HUES48 (cell line): ENCODE data around the gene MOAP1.
"Not testable (repeated sequence)": the region's sequence is repeated elsewhere in the genome, so short reads cannot be mapped to it uniquely, and the experiment has no call there.

ENCODE experiments used
- H3K27ac ChIP-seq: one replicate; pipeline ENCODE4 v1.7.0; 2013; ENCODE audit warnings: low read depth, low read length, inconsistent platforms
- H3K27me3 ChIP-seq: 2 replicates; pipeline ENCODE4 v1.6.1; 2013; ENCODE audit warnings: mild to moderate bottlenecking, low read length; ENCODE audit not compliant: control insufficient read depth, insufficient read depth
- H3K36me3 ChIP-seq: 2 replicates; pipeline ENCODE4 v1.6.1; 2013; ENCODE audit warnings: low read length; ENCODE audit not compliant: control insufficient read depth, insufficient read depth
- H3K4me1 ChIP-seq: 2 replicates; pipeline ENCODE4 v1.6.1; 2013; ENCODE audit warnings: mild to moderate bottlenecking, low read length; ENCODE audit not compliant: control insufficient read depth, insufficient read depth
- H3K4me3 ChIP-seq: 2 replicates; pipeline ENCODE4 v1.5.1; 2013; ENCODE audit warnings: mild to moderate bottlenecking, low read depth, low read length
- H3K9ac ChIP-seq: 2 replicates; pipeline ENCODE4 v1.6.1; 2013; ENCODE audit warnings: mild to moderate bottlenecking, low read depth, low read length, moderate library complexity
- H3K9me3 ChIP-seq: 2 replicates; pipeline ENCODE4 v1.6.1; 2013; ENCODE audit warnings: low read length; ENCODE audit not compliant: control insufficient read depth, insufficient read depth

MOAP1 gene

DNA sequence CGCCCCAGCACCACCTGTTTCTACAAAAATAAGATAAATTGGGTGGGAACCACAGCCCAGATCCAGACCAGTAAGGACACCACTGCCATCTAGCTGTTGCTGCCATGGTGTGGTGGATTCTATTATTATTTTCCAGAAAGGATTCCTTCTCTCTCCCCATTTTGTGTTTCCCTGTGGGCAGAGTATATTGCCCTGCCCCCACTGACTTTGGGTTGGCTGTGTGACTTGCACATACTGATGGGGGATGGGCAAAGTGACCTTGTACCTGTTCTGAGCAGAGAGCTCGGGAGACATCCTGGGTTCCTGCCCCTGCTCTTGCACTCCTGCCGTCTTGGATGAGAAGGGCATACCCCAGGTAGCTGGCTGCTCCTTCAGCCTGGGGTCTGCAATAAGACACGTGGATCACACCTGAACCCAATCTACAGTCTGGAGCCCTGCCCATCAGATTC lies 24.3 kb downstream of the MOAP1 start:
- no peaks in the 10 kb centered on the region for H3K36me3 ChIP-seq
- no peaks in the 10 kb centered on the region for H3K27me3 ChIP-seq
- H3K4me3 ChIP-seq: no peak overlapping the region
- no peaks in the 10 kb centered on the region for H3K9me3 ChIP-seq
- no peak overlapping the region for H3K27ac ChIP-seq
- H3K9ac ChIP-seq: no peak overlapping the region
- H3K4me1 ChIP-seq: peaks cover 4% of the 10 kb centered on the region; the same call in 1 of the 2 replicates

- H3K4me3 ChIP-seq, H3K9me3 ChIP-seq, H3K27me3 ChIP-seq, H3K4me1 ChIP-seq, H3K9ac ChIP-seq, H3K27ac ChIP-seq, H3K36me3 ChIP-seq: not testable (repeated sequence)
Measured at GRCh38 chr14:93159625-93160352, 24.9 kb downstream of the MOAP1 start.

DNA sequence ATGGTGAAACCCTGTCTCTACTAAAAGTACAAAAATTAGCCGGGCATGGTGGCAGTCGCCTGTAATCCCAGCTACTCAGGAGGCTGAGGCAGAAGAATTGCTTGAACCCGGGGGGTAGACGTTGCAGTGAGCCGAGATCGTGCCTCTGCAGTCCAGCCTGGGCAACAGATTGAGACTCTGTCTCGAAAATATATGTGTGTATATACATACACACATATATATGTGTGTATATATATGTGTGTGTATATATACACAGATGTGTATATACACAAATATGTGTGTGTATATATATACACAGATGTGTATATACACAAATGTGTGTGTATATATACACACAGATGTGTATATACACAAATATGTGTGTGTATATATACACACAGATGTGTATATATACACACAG lies 26.3 kb downstream of the MOAP1 start:
- H3K9me3 ChIP-seq, H3K9ac ChIP-seq, H3K36me3 ChIP-seq, H3K27ac ChIP-seq, H3K4me1 ChIP-seq, H3K4me3 ChIP-seq, H3K27me3 ChIP-seq: not testable (repeated sequence)

- Histone ChIP-seq H3K27me3 (no peaks in the 10 kb centered on the region), H3K27ac (no peak overlapping the region), H3K36me3 (no peaks in the 10 kb centered on the region), H3K4me3 (no peak overlapping the region), H3K9ac (no peak overlapping the region), H3K4me1 (peaks cover 4% of the 10 kb centered on the region; the same call in 1 of the 2 replicates), H3K9me3 (no peaks in the 10 kb centered on the region)
Measured at GRCh38 chr14:93156693-93157369, 27.9 kb downstream of the MOAP1 start.

GRCh38 chr14:93155667-93156066 lies 29.0 kb downstream of the MOAP1 start:
- H3K27ac ChIP-seq: no peak overlapping the region
- no peaks in the 10 kb centered on the region for H3K27me3 ChIP-seq
- no peaks in the 10 kb centered on the region for H3K9me3 ChIP-seq
- H3K4me1 ChIP-seq: peaks cover 4% of the 10 kb centered on the region; the same call in 1 of the 2 replicates
- H3K9ac ChIP-seq: no peak overlapping the region
- H3K4me3 ChIP-seq: no peak overlapping the region
- no peaks in the 10 kb centered on the region for H3K36me3 ChIP-seq

- no peaks in the 10 kb centered on the region for H3K4me1 ChIP-seq
Measured at GRCh38 chr14:93153121-93153520, 31.6 kb downstream of the MOAP1 start.

DNA sequence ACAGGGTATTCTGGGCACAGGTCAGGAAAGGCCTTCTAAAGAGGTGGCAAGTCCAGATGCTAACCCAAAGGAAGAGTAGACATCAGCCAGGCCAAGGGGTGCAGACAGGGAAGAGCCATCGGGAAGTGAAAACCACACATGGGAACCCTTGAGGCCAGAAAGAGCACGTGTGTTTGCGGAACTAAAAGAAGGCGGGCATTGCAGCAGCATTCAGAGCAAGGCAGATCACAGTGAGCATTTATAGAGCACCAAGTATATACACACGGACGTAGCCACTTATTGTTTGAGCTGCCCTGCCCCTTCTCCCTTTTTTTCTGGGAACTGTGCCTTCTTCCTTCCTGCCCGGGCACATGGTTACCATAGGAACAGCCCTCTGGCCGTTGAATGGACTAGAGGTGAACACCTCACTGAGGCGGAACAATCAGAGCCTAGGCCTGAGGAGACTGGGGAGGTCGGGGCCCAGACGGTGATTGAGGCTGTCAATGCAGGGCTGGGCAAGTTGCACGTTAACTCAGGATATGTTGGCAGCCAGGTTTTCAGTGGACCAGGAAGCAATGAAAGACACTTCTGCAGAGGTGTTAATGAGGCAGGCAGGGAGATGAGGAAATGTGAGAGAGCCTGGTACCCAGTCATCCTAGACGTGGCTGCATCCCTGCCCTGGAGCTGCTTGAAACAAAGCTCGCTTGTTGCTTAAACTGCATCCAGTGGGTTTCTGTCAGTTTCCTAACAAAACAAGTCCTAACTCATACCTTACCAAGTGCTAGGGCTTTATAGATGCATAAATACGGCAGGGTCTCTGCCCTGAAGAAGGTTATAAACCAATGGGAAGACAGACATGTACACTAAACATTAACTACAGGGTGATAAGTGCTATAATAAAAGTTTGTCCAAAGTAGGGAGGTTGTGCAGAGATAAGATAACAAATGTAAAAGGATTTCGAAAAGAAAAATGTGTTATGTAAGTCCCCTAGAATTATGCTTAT lies 34.2 kb downstream of the MOAP1 start:
- Histone ChIP-seq H3K36me3 (no peaks in the 10 kb centered on the region), H3K27ac (no peak overlapping the region), H3K4me1 (no peaks in the 10 kb centered on the region), H3K27me3 (no peaks in the 10 kb centered on the region), H3K9me3 (no peaks in the 10 kb centered on the region), H3K4me3 (no peak overlapping the region), H3K9ac (no peak overlapping the region)

More at GRCh38 chr14:93153121-93153520, 31.6 kb downstream of the MOAP1 start:
- Histone ChIP-seq H3K36me3 (no peaks in the 10 kb centered on the region), H3K9me3 (no peaks in the 10 kb centered on the region), H3K9ac (no peak overlapping the region), H3K4me3 (no peak overlapping the region), H3K27ac (no peak overlapping the region), H3K27me3 (no peaks in the 10 kb centered on the region)

GRCh38 chr14:93148979-93149378 lies 35.7 kb downstream of the MOAP1 start:
- Histone ChIP-seq H3K9ac (no peak overlapping the region), H3K4me3 (no peak overlapping the region), H3K27me3 (no peaks in the 10 kb centered on the region), H3K27ac (no peak overlapping the region), H3K9me3 (no peaks in the 10 kb centered on the region), H3K4me1 (no peaks in the 10 kb centered on the region), H3K36me3 (no peaks in the 10 kb centered on the region)

DNA sequence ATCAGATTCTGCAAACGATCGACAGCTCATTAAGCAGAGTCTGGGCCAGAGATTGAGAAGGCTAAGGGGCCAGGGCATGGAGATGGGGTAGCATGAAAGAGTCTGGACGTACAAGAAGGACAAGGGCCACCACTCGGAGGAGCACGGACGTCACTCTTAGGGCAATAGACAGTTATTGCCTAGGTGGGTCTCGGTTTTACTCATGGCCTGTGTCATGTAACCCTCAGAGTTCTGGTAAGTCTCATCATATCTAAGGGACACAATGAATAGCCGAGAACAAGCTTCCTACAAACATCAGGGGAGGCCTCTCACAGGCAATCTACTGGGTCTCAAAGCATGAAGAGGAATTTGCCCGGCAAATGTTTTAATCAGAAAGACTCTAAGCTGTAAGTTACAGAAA lies 38.6 kb downstream of the MOAP1 start:
- Histone ChIP-seq H3K36me3 (no peaks in the 10 kb centered on the region), H3K9ac (no peak overlapping the region), H3K27ac (no peak overlapping the region), H3K9me3 (no peaks in the 10 kb centered on the region), H3K27me3 (no peaks in the 10 kb centered on the region), H3K4me1 (no peaks in the 10 kb centered on the region), H3K4me3 (no peak overlapping the region)

GRCh38 chr14:93142854-93143652 lies 41.6 kb downstream of the MOAP1 start:
- Histone ChIP-seq H3K27ac (no peak overlapping the region), H3K4me3 (no peak overlapping the region), H3K27me3 (no peaks in the 10 kb centered on the region), H3K4me1 (no peaks in the 10 kb centered on the region), H3K9me3 (no peaks in the 10 kb centered on the region), H3K9ac (no peak overlapping the region), H3K36me3 (no peaks in the 10 kb centered on the region)
